Vagina (tissue), 2 donors: ENCODE results near the gene NXPH4.

ENCODE experiments used
- CTCF ChIP-seq, 3 experiments: fragments of 450-650 bp in 2 of 3; fragments of 200-600 bp in 1 of 3; sonication (generic) in 1 of 3; IDR thresholded peaks; one replicate each; pipeline ENCODE4 v1.5.1; 2017 to 2019; ENCODE audit warnings: antibody characterized with exemption in 3 of 3, mild to moderate bottlenecking in 2 of 3, moderate library complexity in 2 of 3
- POLR2A ChIP-seq, 2 donors: fragments of 450-650 bp; IDR thresholded peaks; one replicate each; pipeline ENCODE4 v1.6.1; 2017; ENCODE audit warnings: antibody characterized with exemption in 2 of 2, mild to moderate bottlenecking in 2 of 2, moderate library complexity in 2 of 2
- POLR2AphosphoS5 ChIP-seq, 2 donors: sonication (generic); formaldehyde crosslinking; IDR thresholded peaks; one replicate each; pipeline ENCODE4 v1.9.0; 2017; ENCODE audit warnings: antibody characterized with exemption in 2 of 2, mild to moderate bottlenecking in 2 of 2, low read depth in 1 of 2; ENCODE audit not compliant: insufficient read depth in 1 of 2

GRCh38 chr12:57205186-57205585, 11.4 kb upstream of the NXPH4 start:
- TF ChIP-seq POLR2A (IDR thresholded peaks at IDR 0.05), result no peak
- no peak for TF ChIP-seq POLR2AphosphoS5 (IDR thresholded peaks at IDR 0.05; ENCODE audit: insufficient read depth in 1 of 2, low read depth in 1 of 2)
- TF ChIP-seq CTCF (IDR thresholded peaks at IDR 0.05), result no peak
